Stimulated activated CD4-positive, alpha-beta T cell treated with anti-CD3 and anti-CD28 coated beads, Interleukin-1b, Interleukin-23, amount 100 ng/mL, for 24 hours (primary cell): ENCODE measurements around the gene HS3ST6.
"Not testable (repeated sequence)": the region's sequence is repeated elsewhere in the genome, so short reads cannot be mapped to it uniquely, and the experiment has no call there.

Experiments used
- DNase-seq, 4 experiments: peaks; one replicate each; pipeline ENCODE4 v3.0.0-alpha.2; 2020; ENCODE audit warnings: low read depth in 4 of 4, low spot score in 1 of 4

Gene HS3ST6

GRCh38 chr16:1908184-1908583 is 10.0 kb downstream of the HS3ST6 start:
- DNase-seq: no peak

GRCh38 chr16:1907226-1907860 is 10.9 kb downstream of the HS3ST6 start:
- DNase-seq: no peak

GRCh38 chr16:1906846-1907165 is 11.4 kb downstream of the HS3ST6 start:
- DNase-seq: no peak

GRCh38 chr16:1906055-1906845 is 12.0 kb downstream of the HS3ST6 start:
- DNase-seq: no peak

- no peak for DNase-seq
These were observed 14.1 kb downstream of the HS3ST6 start for GRCh38 chr16:1903845-1904840.

GRCh38 chr16:1903220-1903574 is 15.0 kb downstream of the HS3ST6 start:
- no peak for DNase-seq

GRCh38 chr16:1902547-1903219 is 15.5 kb downstream of the HS3ST6 start:
- no peak for DNase-seq

- no peak for DNase-seq
These were observed 17.8 kb downstream of the HS3ST6 start for GRCh38 chr16:1900452-1900774.

GRCh38 chr16:1899641-1900451 is 18.4 kb downstream of the HS3ST6 start:
- DNase-seq: no peak

GRCh38 chr16:1897692-1898091 is 20.5 kb downstream of the HS3ST6 start:
- not testable (repeated sequence) for DNase-seq

GRCh38 chr16:1895949-1896675 is 22.1 kb downstream of the HS3ST6 start:
- no peak for DNase-seq

GRCh38 chr16:1895068-1895467 is 23.1 kb downstream of the HS3ST6 start:
- DNase-seq: no peak

- DNase-seq: no peak
These were observed 27.5 kb downstream of the HS3ST6 start for GRCh38 chr16:1890708-1891050.

- DNase-seq: no peak
These were observed 28.0 kb downstream of the HS3ST6 start for GRCh38 chr16:1890024-1890707.

- no peak for DNase-seq
These were observed 30.4 kb downstream of the HS3ST6 start for GRCh38 chr16:1887711-1888354.

GRCh38 chr16:1884889-1885288 is 33.3 kb downstream of the HS3ST6 start:
- DNase-seq: no peak

GRCh38 chr16:1884155-1884760 is 34.0 kb downstream of the HS3ST6 start:
- no peak for DNase-seq

GRCh38 chr16:1881172-1881571 is 37.0 kb downstream of the HS3ST6 start:
- not testable (repeated sequence) for DNase-seq
